Vagina (tissue), 2 donors: ENCODE measurements around the gene CCDC40.

Experiments used
- POLR2A ChIP-seq, 2 donors: fragments of 450-650 bp; IDR thresholded peaks; one replicate each; pipeline ENCODE4 v1.6.1; 2017; ENCODE audit warnings: antibody characterized with exemption in 2 of 2, mild to moderate bottlenecking in 2 of 2, moderate library complexity in 2 of 2
- TF ChIP-seq, protein P1 (sequence below), 3 experiments: fragments of 450-650 bp in 2 of 3; fragments of 200-600 bp in 1 of 3; sonication (generic) in 1 of 3; IDR thresholded peaks; one replicate each; pipeline ENCODE4 v1.5.1; 2017 to 2019; ENCODE audit warnings: antibody characterized with exemption in 3 of 3, mild to moderate bottlenecking in 2 of 3, moderate library complexity in 2 of 3

DNA sequence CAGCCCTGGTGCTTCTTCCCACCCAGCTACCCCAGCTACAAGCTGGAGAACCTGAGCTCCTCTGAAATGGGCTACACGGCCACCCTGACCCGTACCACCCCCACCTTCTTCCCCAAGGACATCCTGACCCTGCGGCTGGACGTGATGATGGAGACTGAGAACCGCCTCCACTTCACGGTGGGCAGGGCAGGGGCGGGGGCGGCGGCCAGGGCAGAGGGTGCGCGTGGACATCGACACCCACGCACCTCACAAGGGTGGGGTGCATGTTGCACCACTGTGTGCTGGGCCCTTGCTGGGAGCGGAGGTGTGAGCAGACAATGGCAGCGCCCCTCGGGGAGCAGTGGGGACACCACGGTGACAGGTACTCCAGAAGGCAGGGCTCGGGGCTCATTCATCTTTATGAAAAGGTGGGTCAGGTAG lies 68.5 kb downstream of the CCDC40 start:
- TF ChIP-seq, protein P1, sequence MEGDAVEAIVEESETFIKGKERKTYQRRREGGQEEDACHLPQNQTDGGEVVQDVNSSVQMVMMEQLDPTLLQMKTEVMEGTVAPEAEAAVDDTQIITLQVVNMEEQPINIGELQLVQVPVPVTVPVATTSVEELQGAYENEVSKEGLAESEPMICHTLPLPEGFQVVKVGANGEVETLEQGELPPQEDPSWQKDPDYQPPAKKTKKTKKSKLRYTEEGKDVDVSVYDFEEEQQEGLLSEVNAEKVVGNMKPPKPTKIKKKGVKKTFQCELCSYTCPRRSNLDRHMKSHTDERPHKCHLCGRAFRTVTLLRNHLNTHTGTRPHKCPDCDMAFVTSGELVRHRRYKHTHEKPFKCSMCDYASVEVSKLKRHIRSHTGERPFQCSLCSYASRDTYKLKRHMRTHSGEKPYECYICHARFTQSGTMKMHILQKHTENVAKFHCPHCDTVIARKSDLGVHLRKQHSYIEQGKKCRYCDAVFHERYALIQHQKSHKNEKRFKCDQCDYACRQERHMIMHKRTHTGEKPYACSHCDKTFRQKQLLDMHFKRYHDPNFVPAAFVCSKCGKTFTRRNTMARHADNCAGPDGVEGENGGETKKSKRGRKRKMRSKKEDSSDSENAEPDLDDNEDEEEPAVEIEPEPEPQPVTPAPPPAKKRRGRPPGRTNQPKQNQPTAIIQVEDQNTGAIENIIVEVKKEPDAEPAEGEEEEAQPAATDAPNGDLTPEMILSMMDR (IDR thresholded peaks at IDR 0.05), result no peak
- TF ChIP-seq POLR2A (IDR thresholded peaks at IDR 0.05), result no peak
